HFF-Myc (cell line): ENCODE measurements around the gene BRD3OS.

Experiments
- DNase-seq: peaks from one replicate; pipeline ENCODE4 v3.0.0-alpha.2; 2011; ENCODE audit warnings: low read depth; ENCODE audit errors: extremely low read depth
- H3K4me3 ChIP-seq: replicated peaks from 2 replicates; pipeline ENCODE4 v1.5.1; 2011; ENCODE audit warnings: low read depth, mild to moderate bottlenecking, control low read depth, low read length
- CTCF ChIP-seq: IDR thresholded peaks from 2 replicates; pipeline ENCODE4 v1.5.1; 2012; ENCODE audit warnings: mild to moderate bottlenecking, low read depth, low read length, control low read depth; ENCODE audit errors: missing control alignments

Gene BRD3OS

GRCh38 chr9:134061688-134062371, 36.5 kb downstream of the BRD3OS start:
- no peak for DNase-seq
- no peak overlapping the region for H3K4me3 ChIP-seq
- TF ChIP-seq CTCF = no peak

GRCh38 chr9:134062461-134063087, 37.3 kb downstream of the BRD3OS start:
- no peak overlapping the region for H3K4me3 ChIP-seq
- DNase-seq = no peak
- TF ChIP-seq CTCF = no peak

- TF ChIP-seq CTCF = no peak
- no peak overlapping the region for H3K4me3 ChIP-seq
- DNase-seq = no peak
Observed at GRCh38 chr9:134063088-134063570, 37.8 kb downstream of the BRD3OS start.

- TF ChIP-seq CTCF = no peak
Observed at GRCh38 chr9:134063571-134064450, 38.5 kb downstream of the BRD3OS start.

GRCh38 chr9:134064711-134065110, 39.4 kb downstream of the BRD3OS start:
- no peak for TF ChIP-seq CTCF
- no peak for DNase-seq
- no peak overlapping the region for H3K4me3 ChIP-seq

More at GRCh38 chr9:134063571-134064450, 38.5 kb downstream of the BRD3OS start:
- no peak overlapping the region for H3K4me3 ChIP-seq
- DNase-seq = no peak

- TF ChIP-seq CTCF = no peak
- DNase-seq = no peak
- peak overlapping the region; percentile 84 for H3K4me3 ChIP-seq
Observed at GRCh38 chr9:134065612-134066419, 40.5 kb downstream of the BRD3OS start.
